Esophagus muscularis mucosa (tissue), 3 donors: ENCODE results near the gene ENTPD3.

Experiments used
- CTCF ChIP-seq, 3 experiments: fragments of 200-600 bp in 2 of 3; fragments of 450-650 bp in 1 of 3; sonication (generic) in 2 of 3; IDR thresholded peaks; one replicate each; pipeline ENCODE4 v1.5.1; 2017 to 2019; ENCODE audit warnings: antibody characterized with exemption in 3 of 3, mild to moderate bottlenecking in 2 of 3, moderate library complexity in 1 of 3
- POLR2A ChIP-seq: fragments of 450-650 bp; IDR thresholded peaks from one replicate; pipeline ENCODE4 v1.6.1; 2017; ENCODE audit warnings: antibody characterized with exemption, moderate library complexity, mild to moderate bottlenecking, low read depth

GRCh38 chr3:40355410-40355809 lies 31.6 kb upstream of the ENTPD3 start:
- TF ChIP-seq POLR2A (no peak), CTCF (IDR thresholded peaks at IDR 0.05) (no peak)
